HG03342 (cell line): ENCODE measurements around the gene OSBPL6.

Source experiments
- ATAC-seq: cut with Tn5 transposase; IDR thresholded peaks from one replicate; pipeline ENCODE4 v1.9.1; 2021; ENCODE audit warnings: mild to moderate bottlenecking, moderate library complexity; ENCODE audit not compliant: unreplicated experiment

The OSBPL6 gene

GRCh38 chr2:178269438-178270224 is 75.3 kb downstream of the OSBPL6 start:
- no peak for ATAC-seq

GRCh38 chr2:178270338-178270737 is 76.0 kb downstream of the OSBPL6 start:
- no peak for ATAC-seq

DNA sequence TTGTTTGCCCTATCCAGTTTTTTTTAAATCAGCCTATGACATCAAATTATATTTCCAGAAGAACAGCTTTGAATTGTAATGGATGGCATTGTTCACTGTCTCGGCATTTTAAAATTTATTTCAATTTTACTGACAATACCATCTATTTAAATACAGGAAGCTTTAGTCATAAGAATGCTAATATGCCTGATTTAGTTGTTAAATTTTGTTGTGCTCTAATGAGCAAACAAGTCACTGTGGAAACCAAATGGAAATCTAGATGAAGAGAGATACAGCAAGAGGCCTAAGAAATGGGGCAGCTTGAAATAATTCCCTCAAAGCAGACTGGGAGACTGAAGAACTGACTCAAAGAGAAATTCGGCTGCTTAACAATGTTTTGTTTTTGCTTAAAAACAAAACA is 76.8 kb downstream of the OSBPL6 start:
- ATAC-seq: no peak

DNA sequence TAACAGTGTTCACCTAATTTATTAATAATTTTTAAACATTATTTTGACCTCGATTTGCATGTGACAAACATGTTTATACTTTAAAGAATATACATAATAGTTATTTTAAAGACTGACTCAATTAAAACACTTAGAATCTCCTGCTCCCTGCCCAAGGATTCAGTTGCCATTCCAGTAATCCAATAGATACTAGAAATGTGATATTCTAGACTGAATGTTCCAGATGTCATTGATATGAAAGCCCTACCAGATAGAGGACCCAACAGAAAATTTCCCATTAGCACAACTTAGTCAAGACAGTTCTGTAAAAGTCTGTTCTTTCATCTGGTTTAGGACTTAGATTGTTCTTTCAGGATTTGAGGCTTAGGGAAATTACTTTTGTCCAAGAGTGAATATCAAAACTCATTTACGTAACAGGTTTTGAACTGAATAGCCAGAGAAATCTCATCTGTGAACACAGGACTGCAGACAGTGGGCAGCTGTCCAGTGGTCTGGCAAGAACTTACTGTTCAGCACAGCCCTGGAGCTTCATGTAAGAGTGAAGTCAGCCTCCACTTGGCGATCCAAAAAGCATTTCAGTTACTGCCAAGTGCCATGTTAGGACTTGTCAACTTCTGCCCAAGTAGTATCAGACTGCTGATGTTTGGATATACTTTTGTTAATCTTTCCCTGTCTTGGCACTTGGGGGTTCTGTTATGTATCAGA is 77.5 kb downstream of the OSBPL6 start:
- no peak for ATAC-seq

- ATAC-seq: no peak
Observed at GRCh38 chr2:178273787-178274360, 79.6 kb downstream of the OSBPL6 start.

- ATAC-seq: no peak
Observed at GRCh38 chr2:178275600-178275999, 81.3 kb downstream of the OSBPL6 start.

- no peak for ATAC-seq
Observed at GRCh38 chr2:178277741-178278197, 83.5 kb downstream of the OSBPL6 start.

- no peak for ATAC-seq
Observed at GRCh38 chr2:178279142-178279541, 84.8 kb downstream of the OSBPL6 start.

DNA sequence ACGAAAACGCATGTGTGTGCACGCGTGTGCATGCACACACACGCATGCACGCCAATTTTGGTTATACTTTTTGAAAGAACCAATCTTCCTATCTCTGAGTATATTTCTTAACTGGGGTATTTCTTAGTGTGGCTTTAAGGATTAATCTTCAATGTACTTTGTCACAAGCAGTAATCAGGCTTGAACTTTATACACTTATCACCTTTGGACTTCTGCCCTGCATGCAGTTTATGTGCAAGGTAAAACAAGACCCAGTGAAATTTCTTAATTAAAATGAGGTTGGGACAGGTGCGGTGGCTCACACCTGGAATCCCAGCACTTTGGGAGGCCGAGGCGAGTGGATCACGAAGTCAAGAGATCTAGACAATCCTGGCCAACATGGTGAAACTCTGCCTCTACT is 85.3 kb downstream of the OSBPL6 start:
- ATAC-seq: no peak

DNA sequence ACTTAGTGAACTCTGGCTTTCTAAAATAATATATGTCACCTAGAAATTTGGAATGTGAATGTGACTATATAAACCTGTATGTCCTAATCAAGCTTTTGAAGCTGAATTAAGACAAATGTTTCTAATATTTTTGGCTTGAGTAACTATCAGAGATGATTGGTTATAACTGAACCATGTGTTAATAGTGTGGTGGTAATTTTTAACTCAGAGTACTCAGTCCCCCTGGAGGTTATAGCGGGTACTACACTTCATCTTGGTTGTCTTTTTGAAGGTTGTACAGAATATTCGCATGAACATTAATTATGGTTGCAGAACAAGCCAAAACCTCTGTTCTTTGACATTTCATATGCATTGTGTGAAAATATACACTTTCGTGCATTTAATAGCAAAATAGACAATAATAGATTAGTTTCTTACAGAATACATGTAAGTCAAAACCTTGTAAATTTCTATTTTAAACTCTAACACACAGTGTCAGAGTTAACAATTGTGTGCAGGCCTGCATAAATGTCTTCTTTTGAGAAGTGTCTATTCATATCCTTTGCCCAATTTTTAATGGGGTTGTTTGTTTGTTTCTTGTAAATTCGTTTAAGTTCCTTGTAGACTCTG is 86.0 kb downstream of the OSBPL6 start:
- peak; percentile 96 for ATAC-seq

DNA sequence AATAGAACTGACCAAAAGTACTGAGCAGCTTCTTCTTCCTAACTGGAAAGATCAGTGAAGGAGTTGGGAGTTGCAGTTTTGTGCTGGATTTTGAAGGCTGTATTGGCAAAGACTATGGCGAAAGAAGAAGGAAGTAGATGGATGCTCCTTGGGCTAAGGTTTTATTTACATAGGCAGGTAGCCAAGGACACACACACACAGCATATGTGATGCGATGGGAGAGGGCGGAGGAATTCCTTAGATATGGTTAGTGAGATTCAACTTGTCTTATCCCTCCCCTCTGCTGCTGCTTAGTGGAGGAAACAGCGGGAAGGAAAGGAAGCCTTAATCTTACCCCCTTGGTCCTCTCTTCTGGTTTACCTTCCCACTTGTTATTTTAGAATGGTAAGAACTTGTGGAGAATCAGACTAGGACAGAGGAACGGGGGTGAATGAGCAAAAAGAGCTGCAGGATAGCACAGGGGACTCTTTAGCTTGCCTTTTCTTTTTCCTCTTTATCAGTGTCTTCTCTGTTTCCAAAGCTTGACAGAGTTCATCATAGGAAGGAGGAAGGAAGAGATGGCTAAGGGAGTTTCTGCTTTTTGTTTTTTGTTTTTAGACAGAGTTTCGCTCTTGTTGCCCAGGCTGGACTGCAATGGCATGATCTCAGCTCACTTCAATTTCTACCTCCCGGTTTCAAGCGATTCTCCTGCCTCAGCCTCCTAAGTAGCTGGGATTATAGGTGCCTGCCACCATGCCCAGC is 87.9 kb downstream of the OSBPL6 start:
- ATAC-seq: no peak

DNA sequence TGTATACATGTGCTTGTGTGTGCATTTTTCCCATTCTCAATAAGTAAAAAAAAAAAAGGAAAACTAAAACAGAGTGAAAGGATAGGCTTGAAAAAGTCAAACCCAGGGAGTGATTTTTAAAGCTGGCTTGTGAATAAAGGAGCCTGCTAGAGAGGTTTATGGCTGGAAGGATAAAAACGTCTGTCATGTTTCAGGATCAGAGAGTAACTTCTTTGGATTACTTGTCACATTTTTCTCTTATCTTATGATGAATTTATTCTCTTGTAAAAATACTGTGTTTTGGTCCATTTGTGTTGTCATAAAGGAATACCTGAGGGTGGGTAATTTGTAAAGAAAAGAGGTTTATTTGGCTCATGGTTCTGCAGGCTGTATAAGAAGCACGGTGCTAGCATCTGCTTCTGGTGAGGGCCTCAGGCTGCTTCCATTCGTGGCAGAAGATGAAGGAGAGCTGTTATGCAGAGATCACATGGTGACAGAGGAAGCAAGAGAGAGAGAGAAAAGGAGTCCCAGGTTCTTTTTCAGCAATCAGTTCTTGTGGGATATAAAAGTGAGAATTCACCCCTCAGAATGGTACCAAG is 89.1 kb downstream of the OSBPL6 start:
- no peak for ATAC-seq

DNA sequence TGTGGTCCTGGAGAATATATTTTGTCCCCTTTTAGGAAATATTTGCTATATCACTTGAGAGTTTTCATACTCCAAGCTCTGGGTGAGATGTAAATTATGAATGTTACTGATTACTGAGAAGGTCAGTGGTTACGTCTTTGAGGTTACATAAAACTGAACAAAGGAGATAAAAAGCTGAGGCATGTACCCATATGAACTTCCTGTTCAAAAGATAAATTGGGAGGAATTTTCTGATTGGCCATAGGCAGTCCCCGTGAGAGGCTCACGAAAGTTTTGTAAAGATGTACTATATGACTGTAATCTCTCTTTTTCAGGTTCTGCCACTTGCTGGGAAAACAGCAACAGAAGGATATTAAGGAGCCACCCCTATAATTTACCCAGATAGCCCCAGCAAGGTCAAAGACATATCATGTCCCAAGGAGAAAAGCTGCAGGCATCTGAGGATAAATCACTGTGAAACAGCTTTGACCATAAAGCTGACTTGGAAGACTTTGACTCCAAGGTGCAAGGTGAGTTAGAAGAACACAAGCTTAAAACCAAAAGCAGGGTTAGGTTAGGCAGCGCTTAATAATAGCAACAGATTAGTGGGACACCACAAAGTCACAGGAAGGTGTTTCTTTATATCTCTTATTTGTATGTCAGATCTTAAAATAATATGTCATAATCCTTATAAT is 90.4 kb downstream of the OSBPL6 start:
- ATAC-seq: no peak

DNA sequence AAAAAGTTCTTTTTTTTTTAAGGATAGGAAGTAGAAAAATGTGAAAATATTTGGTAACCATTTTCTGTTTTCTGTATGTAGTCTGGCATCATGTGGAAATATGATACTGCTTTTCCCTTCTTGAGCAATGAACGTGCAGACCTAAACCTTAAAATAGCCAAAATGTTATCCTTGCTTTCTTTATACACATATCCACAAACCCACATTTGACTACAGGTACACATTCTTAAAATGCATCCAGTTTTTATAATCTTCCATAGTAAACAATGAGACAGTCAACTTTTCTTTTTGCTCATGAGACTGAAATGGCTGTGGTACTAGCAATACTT is 90.9 kb downstream of the OSBPL6 start:
- ATAC-seq: no peak

DNA sequence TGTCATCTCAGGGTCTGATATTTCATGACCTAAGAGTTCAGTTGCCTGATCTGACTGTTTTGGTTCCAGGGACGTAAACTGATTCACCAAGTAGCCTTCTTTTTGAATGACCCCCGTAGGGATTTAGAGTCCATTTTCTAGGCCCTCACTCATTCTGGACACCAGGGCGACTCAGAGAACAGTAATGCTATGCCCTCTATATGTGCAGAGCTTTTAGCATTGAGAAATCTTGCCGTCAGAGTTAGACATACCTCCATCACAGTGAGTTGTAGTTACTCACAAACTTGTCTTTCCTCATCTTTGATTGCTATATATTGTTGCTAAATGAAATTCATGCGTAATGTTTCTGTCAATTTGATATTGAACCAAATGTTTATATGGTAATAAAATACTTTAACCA is 92.3 kb downstream of the OSBPL6 start:
- no peak for ATAC-seq

DNA sequence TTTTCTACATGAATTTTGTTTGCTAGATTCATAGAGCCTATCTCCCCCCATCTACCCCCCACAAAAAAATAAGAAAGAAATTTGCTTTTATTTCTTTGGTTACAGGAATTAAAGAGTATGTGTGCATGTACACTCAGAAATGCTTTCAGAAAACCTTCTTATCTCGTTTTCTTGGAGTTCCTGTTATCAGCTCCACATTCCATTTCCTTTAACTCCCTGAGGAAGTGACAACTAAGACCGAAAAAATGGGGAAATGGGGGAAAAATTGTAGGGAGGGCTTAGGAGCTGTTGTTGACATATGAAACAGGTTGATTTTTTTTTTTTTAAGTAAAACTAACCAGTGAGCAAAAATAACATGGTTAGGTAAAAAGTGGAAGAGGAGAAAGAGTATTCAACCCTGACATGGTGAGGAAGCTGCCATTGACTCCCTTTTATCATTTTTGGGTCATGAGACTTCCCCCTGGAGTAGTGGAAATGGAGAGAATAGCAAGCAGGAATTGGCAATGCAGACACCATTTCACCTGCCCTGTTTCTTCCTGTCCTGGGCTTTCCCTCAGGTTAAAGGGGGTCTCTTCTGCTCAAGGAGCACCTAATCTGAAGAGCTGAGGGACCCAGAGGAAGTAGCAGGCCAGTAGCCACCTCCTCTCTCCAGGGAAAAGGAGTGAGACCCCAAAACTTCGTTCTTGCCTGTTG is 93.5 kb downstream of the OSBPL6 start:
- ATAC-seq: no peak

- no peak for ATAC-seq
Observed at GRCh38 chr2:178291703-178292102, 97.4 kb downstream of the OSBPL6 start.

GRCh38 chr2:178292586-178292985 is 98.3 kb downstream of the OSBPL6 start:
- no peak for ATAC-seq

- ATAC-seq: no peak
Observed at GRCh38 chr2:178295115-178295514, 100.8 kb downstream of the OSBPL6 start.

DNA sequence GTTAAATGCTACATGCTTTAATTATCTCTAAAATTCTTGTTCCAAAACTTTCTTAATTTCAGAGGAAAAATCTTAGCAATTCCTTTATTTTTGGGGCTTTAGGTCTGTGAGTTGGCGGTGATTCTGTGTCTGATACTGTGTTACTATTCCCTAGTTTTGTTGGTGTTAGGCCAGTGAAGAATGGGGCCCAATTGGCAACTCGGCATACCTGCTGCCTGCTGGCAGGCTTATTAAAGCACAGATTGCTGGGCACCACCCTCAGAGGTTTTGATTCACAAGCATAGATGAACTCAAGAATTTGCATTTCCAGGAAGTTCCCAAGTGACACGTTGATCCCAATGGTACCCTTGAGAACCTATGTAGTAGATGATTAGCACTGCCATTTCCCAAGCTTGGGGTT is 101.6 kb downstream of the OSBPL6 start:
- ATAC-seq: no peak
